H1 (cell line): Measurements from ENCODE around the gene ITFG2. TPM values are rescaled to one million over a fixed set of nuclear protein-coding genes. Genes with fewer than 3 reads are reported as not detected.

Experiments
- CTCF ChIA-PET: fragments of 300-600 bp; sonication (Branson Sonifier 250); formaldehyde crosslinking; loops from one replicate; lab custom pipeline; 2021; ENCODE audit not compliant: partially characterized antibody; lab: Charles Lee
- POLR2A ChIA-PET: fragments of 300-600 bp; sonication (Branson Sonifier 250); formaldehyde crosslinking; loops from one replicate; lab custom pipeline; 2021; ENCODE audit warnings: inconsistent platforms; ENCODE audit not compliant: partially characterized antibody; lab: Charles Lee
- DNase-seq, 2 experiments: peaks; one replicate each; pipeline versions ENCODE4 v3.0.0 to v3.0.0-alpha.2; 2010 to 2022; ENCODE audit warnings: low spot score in 2 of 2, low read depth in 1 of 2, mixed read lengths in 1 of 2
- FAIRE-seq: peaks from 2 replicates; lab custom pipeline; 2011; peaks lifted over from hg19 to GRCh38; lab: Jason Lieb, UNC
- H2AFZ ChIP-seq: 2 replicates; pipeline ENCODE4 v1.8.1; 2012; ENCODE audit warnings: low read length, inconsistent platforms
- H2AK5ac ChIP-seq: 2 replicates; pipeline ENCODE4 v1.6.1; 2013; ENCODE audit warnings: low read depth, low read length
- H2BK120ac ChIP-seq: replicated peaks from 2 replicates; pipeline ENCODE3; 2013; ENCODE audit warnings: low read depth, low read length, inconsistent platforms
- H2BK12ac ChIP-seq: 2 replicates; pipeline ENCODE4 v1.6.1; 2013; ENCODE audit warnings: low read depth, low read length
- H2BK15ac ChIP-seq: 2 replicates; pipeline ENCODE4 v1.6.1; 2013; ENCODE audit warnings: low read length
- H2BK20ac ChIP-seq: 2 replicates; pipeline ENCODE4 v1.6.1; 2013; ENCODE audit warnings: low read length
- H2BK5ac ChIP-seq: 2 replicates; pipeline ENCODE4 v1.6.1; 2013; ENCODE audit warnings: low read depth, low read length
- H3K14ac ChIP-seq: 2 replicates; pipeline ENCODE4 v1.6.1; 2013; ENCODE audit warnings: inconsistent platforms; ENCODE audit not compliant: insufficient read length
- H3K18ac ChIP-seq: 2 replicates; pipeline ENCODE4 v1.6.1; 2013; ENCODE audit warnings: low read length; ENCODE audit errors: extremely low read depth
- H3K23ac ChIP-seq: 2 replicates; pipeline ENCODE4 v1.6.1; 2013; ENCODE audit warnings: inconsistent platforms; ENCODE audit not compliant: insufficient read length
- H3K23me2 ChIP-seq: 2 replicates; pipeline ENCODE4 v1.6.1; 2013; ENCODE audit warnings: low read depth, low read length
- H3K27ac ChIP-seq: 2 replicates; pipeline ENCODE4 v1.6.1; 2011; ENCODE audit warnings: low read depth, low read length, inconsistent platforms
- H3K27me3 ChIP-seq, 4 experiments: replicated peaks in 1 of 4; 1 replicate in 1 of 4; 2 replicates in 3 of 4; pipeline versions ENCODE4 v1.6.1 to v1.8.1; 2011 to 2013; ENCODE audit warnings: low read length in 3 of 4, mild to moderate bottlenecking in 3 of 4, inconsistent platforms in 2 of 4, mixed read lengths in 2 of 4, moderate library complexity in 1 of 4; ENCODE audit not compliant: control insufficient read depth in 3 of 4, insufficient read depth in 3 of 4; ENCODE audit errors: extremely low read depth in 1 of 4
- H3K36me3 ChIP-seq, 4 experiments: 2 replicates each; pipeline versions ENCODE4 v1.6.1 to v1.8.1; 2011 to 2013; ENCODE audit warnings: mild to moderate bottlenecking in 4 of 4, low read length in 3 of 4, moderate library complexity in 2 of 4, control low read depth in 1 of 4, inconsistent platforms in 1 of 4; ENCODE audit not compliant: insufficient read depth in 4 of 4, control insufficient read depth in 2 of 4
- H3K4ac ChIP-seq: replicated peaks from 2 replicates; pipeline ENCODE3; 2013; ENCODE audit warnings: low read length, low read depth, mixed read lengths, inconsistent platforms; ENCODE audit not compliant: insufficient read length
- H3K4me1 ChIP-seq, 4 experiments: replicated peaks in 1 of 4; 1 replicate in 1 of 4; 2 replicates in 3 of 4; pipeline versions ENCODE4 v1.6.1 to v1.8.1; 2011 to 2013; ENCODE audit warnings: low read length in 3 of 4, inconsistent platforms in 2 of 4, mixed read lengths in 1 of 4; ENCODE audit not compliant: insufficient read depth in 4 of 4, control insufficient read depth in 3 of 4
- H3K4me2 ChIP-seq, 2 experiments: 2 replicates each; pipeline versions ENCODE4 v1.6.1 to v1.8.1; 2011 to 2013; ENCODE audit warnings: low read depth in 2 of 2, low read length in 2 of 2, control low read depth in 1 of 2, inconsistent platforms in 1 of 2, mild to moderate bottlenecking in 1 of 2; ENCODE audit not compliant: insufficient read depth in 1 of 2
- H3K4me3 ChIP-seq, 4 experiments: fragments of 200-600, 300-600 bp in 1 of 4; sonication (generic), shearing (Covaris generic), sonication (Bioruptor Twin) in 1 of 4; 2 replicates each; pipeline versions ENCODE4 v1.5.1 to v1.8.1; 2011 to 2016; ENCODE audit warnings: low read length in 4 of 4, low read depth in 3 of 4, control low read depth in 2 of 4, inconsistent platforms in 2 of 4, mild to moderate bottlenecking in 2 of 4, mixed read lengths in 1 of 4, moderate library complexity in 1 of 4; ENCODE audit not compliant: insufficient read depth in 2 of 4; ENCODE audit errors: extremely low read depth in 1 of 4
- H3K56ac ChIP-seq: replicated peaks from 2 replicates; pipeline ENCODE3; 2013; ENCODE audit warnings: low read depth, mild to moderate bottlenecking, mixed read lengths, low read length, inconsistent platforms; ENCODE audit not compliant: insufficient read length
- H3K79me1 ChIP-seq: 2 replicates; pipeline ENCODE4 v1.6.1; 2013; ENCODE audit warnings: low read depth, low read length, control low read depth
- H3K79me2 ChIP-seq, 2 experiments: 2 replicates each; pipeline versions ENCODE4 v1.6.1 to v1.8.1; 2012 to 2013; ENCODE audit warnings: low read length in 2 of 2, mild to moderate bottlenecking in 2 of 2, inconsistent platforms in 1 of 2; ENCODE audit not compliant: insufficient read depth in 2 of 2, control insufficient read depth in 1 of 2
- H3K9ac ChIP-seq, 4 experiments: replicated peaks in 1 of 4; 1 replicate in 1 of 4; 2 replicates in 3 of 4; pipeline versions ENCODE4 v1.6.1 to v1.8.1; 2011 to 2013; ENCODE audit warnings: low read depth in 3 of 4, low read length in 3 of 4, control low read depth in 2 of 4, mild to moderate bottlenecking in 2 of 4, moderate library complexity in 2 of 4, inconsistent platforms in 1 of 4; ENCODE audit errors: extremely low read depth in 1 of 4
- H3K9me3 ChIP-seq, 2 experiments: 2 replicates each; pipeline versions ENCODE4 v1.6.1 to v1.8.1; 2012 to 2013; ENCODE audit warnings: mild to moderate bottlenecking in 2 of 2, moderate library complexity in 2 of 2, control low read depth in 1 of 2, inconsistent platforms in 1 of 2, low read depth in 1 of 2, low read length in 1 of 2, mixed read lengths in 1 of 2; ENCODE audit not compliant: insufficient read depth in 2 of 2
- H4K20me1 ChIP-seq, 2 experiments: replicated peaks in 1 of 2; 2 replicates each; pipeline versions ENCODE3 to v1.8.1; 2011 to 2013; ENCODE audit warnings: inconsistent platforms in 2 of 2, low read length in 2 of 2, mild to moderate bottlenecking in 1 of 2; ENCODE audit not compliant: insufficient read depth in 2 of 2, control insufficient read depth in 1 of 2
- H4K5ac ChIP-seq: 2 replicates; pipeline ENCODE4 v1.6.1; 2013; ENCODE audit warnings: low read length, low read depth, mixed read lengths, inconsistent platforms; ENCODE audit not compliant: insufficient read length
- H4K8ac ChIP-seq: 2 replicates; pipeline ENCODE4 v1.8.0; 2013; ENCODE audit warnings: mild to moderate bottlenecking, moderate library complexity, low read length, inconsistent platforms; ENCODE audit not compliant: insufficient read depth; ENCODE audit errors: extremely low read depth
- H4K91ac ChIP-seq: replicated peaks from 2 replicates; pipeline ENCODE3; 2013; ENCODE audit warnings: low read length, mixed read lengths, inconsistent platforms; ENCODE audit not compliant: insufficient read length
- ASH2L ChIP-seq: fragments of 200-600, 300-600 bp; sonication (generic); IDR thresholded peaks from one replicate; pipeline ENCODE4 v1.7.1; 2017; ENCODE audit warnings: low read length
- ATF2 ChIP-seq: IDR thresholded peaks from 2 replicates; pipeline ENCODE4 v1.6.1; 2012; ENCODE audit warnings: low read length, inconsistent platforms
- CBX5 ChIP-seq: fragments of 300-800, 300-1000 bp; sonication (generic); IDR thresholded peaks from 2 replicates; pipeline ENCODE4 v1.7.1; 2016; ENCODE audit warnings: antibody characterized with exemption, low read length, low read depth
- CREB1 ChIP-seq: IDR thresholded peaks from 2 replicates; pipeline ENCODE4 v1.6.1; 2012; ENCODE audit warnings: inconsistent platforms
- GTF2F1 ChIP-seq: IDR thresholded peaks from 2 replicates; pipeline ENCODE4 v1.6.1; 2012; ENCODE audit warnings: low read depth, low read length, improper control_type of control experiment, borderline replicate concordance
- JUND ChIP-seq: IDR thresholded peaks from 2 replicates; pipeline ENCODE4 v1.6.1; 2011; ENCODE audit warnings: mild to moderate bottlenecking, improper control_type of control experiment, low read length
- NANOG ChIP-seq: IDR thresholded peaks from 2 replicates; pipeline ENCODE4 v1.6.1; 2011; ENCODE audit warnings: low read length, low read depth, mild to moderate bottlenecking, inconsistent platforms; ENCODE audit not compliant: insufficient read depth, poor library complexity, severe bottlenecking
- RNF2 ChIP-seq: fragments of 200-900, 300-1000 bp; sonication (generic); IDR thresholded peaks from 2 replicates; pipeline ENCODE4 v1.7.1; 2016; ENCODE audit warnings: borderline replicate concordance, low read depth, mild to moderate bottlenecking, antibody characterized with exemption, low read length; ENCODE audit not compliant: poor library complexity, severe bottlenecking; ENCODE audit errors: missing control alignments
- SIRT6 ChIP-seq: IDR thresholded peaks from one replicate; pipeline ENCODE4 v1.7.1; 2012; ENCODE audit warnings: low read length, inconsistent platforms
- TCF12 ChIP-seq: IDR thresholded peaks from 2 replicates; pipeline ENCODE4 v1.6.1; 2011; ENCODE audit warnings: low read depth, mild to moderate bottlenecking, low read length
- ZNF274 ChIP-seq: IDR thresholded peaks from 2 replicates; pipeline ENCODE4 v1.7.0; 2012; ENCODE audit warnings: low read length, borderline replicate concordance; ENCODE audit errors: extremely low read depth
- WGBS, 2 experiments: shearing (Covaris generic) in 1 of 2; methylation state at CpG; one replicate each; pipeline versions ENCODE4 v1.1.6 to v1.1.7; 2013 to 2015; ENCODE audit warnings: low lambda C conversion rate in 2 of 2, mixed read lengths in 2 of 2, inconsistent platforms in 1 of 2, low coverage in 1 of 2, missing lambda C conversion rate in 1 of 2; ENCODE audit not compliant: insufficient replicate concordance in 2 of 2, insufficient coverage in 1 of 2, insufficient read length in 1 of 2; ENCODE audit errors: extremely low coverage in 1 of 2, missing lambda C conversion rate in 1 of 2; 5-methylcytosine and 5-hydroxymethylcytosine counted together
- polyA plus RNA-seq, 7 experiments: library from polyadenylated mRNA; depleted of rRNA in 3 of 7; stranded (reverse) in 5 of 7; unstranded in 2 of 7; fragments of >200 nt in 5 of 7; fragments of 200-250 nt in 2 of 7; gene quantifications; 1 replicate in 5 of 7; 2 replicates in 1 of 7; 4 replicates in 1 of 7; pipeline versions ENCODE4 v1.2.1 to v1.2.3, GENCODE V29; 2011 to 2013; ENCODE audit warnings: missing spikeins in 2 of 7, mixed read lengths in 2 of 7
- total RNA-seq: library from RNA; stranded (reverse); fragmentation: NEBNext Ultra II Directional; extraction: Animal tissue kit (Norgen Biotek cat#: 25700); gene quantifications from 2 replicates; pipeline ENCODE4 v1.2.1, GENCODE V29; 2021
- TF ChIP-seq, protein P1 (sequence below): IDR thresholded peaks from 2 replicates; pipeline ENCODE4 v1.6.1; 2012; ENCODE audit warnings: inconsistent platforms

The ITFG2 gene
- total and polyA plus RNA-seq, 2 of the 8 experiments (the other 6 are each of a cell fraction or from before 2014, with no cell fraction given) = 15.0 to 22.9 TPM

DNA sequence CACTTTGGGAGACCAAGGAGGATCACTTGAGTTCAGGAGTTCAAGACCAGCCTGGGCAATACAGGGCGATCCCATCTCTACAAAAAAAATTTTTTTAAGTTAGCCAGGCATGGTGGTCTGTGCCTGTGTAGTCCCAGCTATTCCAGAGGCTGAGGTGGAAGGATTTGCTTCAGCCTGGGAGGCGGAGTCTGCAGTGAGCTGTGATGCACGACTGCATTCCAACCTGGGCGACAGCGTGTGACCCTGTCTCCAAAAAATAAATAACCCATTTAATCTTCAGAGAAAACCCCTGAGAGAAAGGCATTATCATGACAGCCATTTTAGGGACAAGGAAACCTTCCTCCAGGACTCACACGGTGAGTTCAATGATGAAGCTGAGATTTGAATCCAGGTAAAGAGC lies 21.4 kb upstream of the ITFG2 start:
- FAIRE-seq (no peak), DNase-seq (no peak)
- Histone ChIP-seq H4K91ac (no peak overlapping the region), H2BK120ac (no peak overlapping the region), H2BK5ac (no peak overlapping the region), H3K79me2 (peaks cover 0 to 3% of the 10 kb centered on the region in 2 experiments; a peak in 2 of 4 replicates), H4K20me1 (peaks cover 0 to under 1% of the 10 kb centered on the region in 2 experiments), H3K79me1 (no peaks in the 10 kb centered on the region; the same call in 1 of the 2 replicates), H2BK12ac (no peak overlapping the region), H3K27me3 (peaks cover 0 to 6% (median 4%) of the 10 kb centered on the region in 4 experiments; a peak in 6 of 7 replicates), H3K9ac (no peak overlapping the region), H4K5ac (no peak overlapping the region), H3K4me2 (no peak overlapping the region), H3K23me2 (peaks cover 10% of the 10 kb centered on the region; the same call in 1 of the 2 replicates), H4K8ac (no peak overlapping the region), H3K4me3 (no peak overlapping the region), H3K4ac (no peak overlapping the region), H2BK20ac (peak overlapping the region; percentile 80; the same call in 1 of the 2 replicates), H2AK5ac (0 out of 2 replicates have a peak overlapping the region, but pooled peaks have one; percentile 82), H2BK15ac (no peak overlapping the region), H2AFZ (no peak overlapping the region), H3K56ac (no peak overlapping the region), H3K4me1 (peaks cover 4 to 6% (median 5%) of the 10 kb centered on the region in 4 experiments; a peak in 4 of 7 replicates), H3K36me3 (no peaks in the 10 kb centered on the region), H3K9me3 (no peaks in the 10 kb centered on the region), H3K23ac (no peak overlapping the region), H3K27ac (no peak overlapping the region), H3K18ac (no peak overlapping the region), H3K14ac (no peak overlapping the region)
- ChIA-PET POLR2A (interaction anchor here (1.0 to 1.3 kb wide), 2 partner anchors 16 to 29 kb away, joined by 3 to 4 read pairs; no protein-coding TSS in a partner anchor), CTCF (interaction anchor here (0.7 to 4.0 kb wide), 6 partner anchors 37 to 118 kb away, joined by 3 to 22 read pairs (median 3); no protein-coding TSS in a partner anchor)
- WGBS, 2 experiments = 88% methylated on average over 6 of the region's 6 CpGs; no CpG with 5 or more reads in 1 of the 2 experiments
- TF ChIP-seq CBX5 = no peak
- no peak for TF ChIP-seq NANOG
- TF ChIP-seq, protein P1, sequence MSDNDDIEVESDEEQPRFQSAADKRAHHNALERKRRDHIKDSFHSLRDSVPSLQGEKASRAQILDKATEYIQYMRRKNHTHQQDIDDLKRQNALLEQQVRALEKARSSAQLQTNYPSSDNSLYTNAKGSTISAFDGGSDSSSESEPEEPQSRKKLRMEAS = no peak
- TF ChIP-seq JUND = no peak
- no peak for TF ChIP-seq ASH2L
- no peak for TF ChIP-seq SIRT6
- no peak for TF ChIP-seq TCF12
- TF ChIP-seq RNF2 = no peak
- no peak for TF ChIP-seq ATF2
- no peak for TF ChIP-seq CREB1
- no peak for TF ChIP-seq GTF2F1
- TF ChIP-seq ZNF274 = no peak
